K562 (cell line): ENCODE measurements around the gene TCEAL8. TPM values are rescaled to one million over a fixed set of nuclear protein-coding genes. Genes with fewer than 3 reads are reported as not detected.
A peak's percentile ranks its signal among the peaks of the same experiment; 100 is the strongest.

ENCODE experiments used
- ATAC-seq: fragments of 200-7000 bp; cut with Tn5 transposase; 3 replicates; pipeline ENCODE4 v1.9.1; 2020; ENCODE audit warnings: moderate library complexity
- BruUV-seq: library from RNA; stranded (reverse); fragments of 400-500 nt; replicated peaks from 2 replicates; lab custom pipeline; 2021; lab: Mats Ljungman, UMichigan
- CTCF ChIA-PET: fragments of 300-600 bp; formaldehyde crosslinking; extraction: SDS; loops from one replicate; lab custom pipeline; 2021; ENCODE audit warnings: low intra/inter-chr PET ratio; lab: Yijun Ruan, JAX
- POLR2A ChIA-PET: fragments of 300-600, 350-650 bp; sonication (Branson Sonifier 250); formaldehyde crosslinking; extraction: SDS; loops from one replicate; lab custom pipeline; 2021; ENCODE audit warnings: antibody characterized with exemption, inconsistent platforms; lab: Yijun Ruan, JAX
- DNase-seq, 4 experiments: peaks; one replicate each; pipeline versions ENCODE4 v3.0.0 to v3.0.0-alpha.2; 2011 to 2018; ENCODE audit warnings: low spot score in 3 of 4, mixed read lengths in 3 of 4; ENCODE audit errors: extremely low read depth in 1 of 4
- FAIRE-seq: peaks from 2 replicates; lab custom pipeline; 2011; peaks lifted over from hg19 to GRCh38; lab: Jason Lieb, UNC
- H2AFZ ChIP-seq: 2 replicates; pipeline ENCODE4 v1.6.0; 2011; ENCODE audit warnings: low read depth, low read length, control low read depth, inconsistent platforms
- H3K27ac ChIP-seq: fragments of 200-600 bp; 3 replicates; pipeline ENCODE4 v1.8.0; 2011; ENCODE audit warnings: low read depth, mild to moderate bottlenecking, control low read depth, inconsistent platforms, low read length, moderate library complexity, mixed read lengths; ENCODE audit errors: extremely low read depth
- H3K27me3 ChIP-seq, 2 experiments: fragments of 300-600 bp in 1 of 2; 2 replicates in 1 of 2; 3 replicates in 1 of 2; pipeline versions ENCODE4 v1.6.0 to v1.8.0; 2011; ENCODE audit warnings: inconsistent platforms in 2 of 2, low read length in 2 of 2, mild to moderate bottlenecking in 1 of 2, mixed read lengths in 1 of 2, moderate library complexity in 1 of 2; ENCODE audit not compliant: control insufficient read depth in 2 of 2, insufficient read depth in 2 of 2
- H3K36me3 ChIP-seq: fragments of 300-600 bp; 3 replicates; pipeline ENCODE4 v1.8.0; 2011; ENCODE audit warnings: mild to moderate bottlenecking, low read length, inconsistent platforms; ENCODE audit not compliant: control insufficient read depth, insufficient read depth
- H3K4me1 ChIP-seq, 2 experiments: fragments of 200-600 bp in 1 of 2; replicated peaks in 1 of 2; 2 replicates in 1 of 2; 3 replicates in 1 of 2; pipeline versions ENCODE4 v1.5.1 to v1.8.0; 2011; ENCODE audit warnings: inconsistent platforms in 2 of 2, low read length in 2 of 2, mild to moderate bottlenecking in 1 of 2, mixed read lengths in 1 of 2, moderate library complexity in 1 of 2; ENCODE audit not compliant: control insufficient read depth in 2 of 2, insufficient read depth in 2 of 2
- H3K4me2 ChIP-seq: 2 replicates; pipeline ENCODE4 v1.6.1; 2011; ENCODE audit warnings: low read length, control low read depth, inconsistent platforms, mixed read lengths; ENCODE audit not compliant: insufficient read depth
- H3K4me3 ChIP-seq: fragments of 200-600 bp; sonication (generic), shearing (Covaris generic); 2 replicates; pipeline ENCODE4 v1.5.1; 2016; ENCODE audit warnings: control low read depth, inconsistent platforms
- H3K79me2 ChIP-seq: fragments of 200-600 bp; 3 replicates; pipeline ENCODE4 v1.8.0; 2011; ENCODE audit warnings: low read length, inconsistent platforms; ENCODE audit not compliant: control insufficient read depth, insufficient read depth
- H3K9ac ChIP-seq, 2 experiments: 2 replicates each; pipeline versions ENCODE4 v1.6.0 to v1.6.1; 2011; ENCODE audit warnings: low read depth in 2 of 2, low read length in 2 of 2, control low read depth in 1 of 2, inconsistent platforms in 1 of 2, mild to moderate bottlenecking in 1 of 2, mixed read lengths in 1 of 2; ENCODE audit not compliant: insufficient read depth in 1 of 2
- H3K9me1 ChIP-seq: one replicate; pipeline ENCODE4 v1.6.0; 2011; ENCODE audit warnings: inconsistent platforms, mild to moderate bottlenecking, low read length, moderate library complexity; ENCODE audit not compliant: control insufficient read depth, insufficient read depth
- H3K9me3 ChIP-seq: replicated peaks from 2 replicates; pipeline ENCODE4 v1.5.1; 2011; ENCODE audit warnings: low read depth, low read length, inconsistent platforms; ENCODE audit not compliant: control insufficient read depth, insufficient read depth
- H4K20me1 ChIP-seq: replicated peaks from 2 replicates; pipeline ENCODE4 v1.6.1; 2011; ENCODE audit warnings: low read length, inconsistent platforms, mixed read lengths; ENCODE audit not compliant: control insufficient read depth, insufficient read depth
- in situ Hi-C: fragments of 300-500 bp; cut with MboI; formaldehyde crosslinking; loops from 4 replicates; pipeline ENCODE4 v1.15.0; 2018; ENCODE audit warnings: inconsistent platforms, mixed read lengths
- intact Hi-C: fragments of 100-400 bp; cut with micrococcal nuclease; formaldehyde crosslinking; loops from 2 replicates; pipeline ENCODE4 v1.14.2; 2022
- polyA plus RNA-seq, 8 experiments: library from polyadenylated mRNA; depleted of rRNA in 4 of 8; stranded (reverse) in 5 of 8; unstranded in 3 of 8; fragments of >200 nt; fragmentation: Nextera tagmentation in 2 of 8; fragmentation: Illumina TruSeq in 1 of 8; extraction: Ambion mirVana in 2 of 8; extraction: Trizol in 1 of 8; gene quantifications; 2 replicates each; pipeline versions ENCODE4 v1.2.1 to v1.2.3, GENCODE V29; 2011 to 2014; ENCODE audit warnings: inconsistent platforms in 1 of 8, missing spikeins in 1 of 8
- total RNA-seq, 7 experiments: library from RNA; depleted of rRNA in 6 of 7; stranded (reverse); fragments of >200 nt in 6 of 7; fragmentation: Illumina TruSeq in 2 of 7; extraction: Trizol in 2 of 7; gene quantifications; 2 replicates each; pipeline versions ENCODE4 v1.2.1 to v1.2.3, GENCODE V29; 2011 to 2021; ENCODE audit warnings: low replicate concordance in 1 of 7
- TF ChIP-seq, protein P1 (sequence below): sonication (generic); formaldehyde crosslinking; IDR thresholded peaks from 2 replicates; pipeline ENCODE4 v1.8.1; 2023; ENCODE audit warnings: missing genetic modification reagents, mild to moderate bottlenecking, borderline replicate concordance
- TF ChIP-seq, protein P2 (sequence below): sonication (generic); formaldehyde crosslinking; IDR thresholded peaks from 2 replicates; pipeline ENCODE4 v1.8.0; 2022; ENCODE audit warnings: missing genetic modification reagents, mild to moderate bottlenecking, moderate library complexity, borderline replicate concordance
- TF ChIP-seq, protein P3 (sequence below): fragments of 450-650 bp; formaldehyde crosslinking; IDR thresholded peaks from 2 replicates; pipeline ENCODE4 v1.4.0; 2020; ENCODE audit warnings: mild to moderate bottlenecking, moderate library complexity
- TF ChIP-seq, protein P4 (sequence below), 2 experiments: IDR thresholded peaks in 1 of 2; conservative IDR thresholded peaks in 1 of 2; 2 replicates each; pipeline ENCODE4 v1.6.1; 2016; ENCODE audit warnings: low read depth in 2 of 2, mild to moderate bottlenecking in 1 of 2, missing compliant biosample characterization in 1 of 2, missing genetic modification characterization in 1 of 2, moderate library complexity in 1 of 2
- TF ChIP-seq, protein P5 (sequence below): fragments of 250-450 bp; sonication (Bioruptor Pico); IDR thresholded peaks from 2 replicates; pipeline ENCODE4 v1.4.0; 2020; ENCODE audit warnings: mild to moderate bottlenecking

TCEAL8 gene
- total and polyA plus RNA-seq, 9 of the 15 experiments (the other 6 are each of a cell fraction or from before 2014, with no cell fraction given): 49.0 to 178 (median 101) TPM

DNA sequence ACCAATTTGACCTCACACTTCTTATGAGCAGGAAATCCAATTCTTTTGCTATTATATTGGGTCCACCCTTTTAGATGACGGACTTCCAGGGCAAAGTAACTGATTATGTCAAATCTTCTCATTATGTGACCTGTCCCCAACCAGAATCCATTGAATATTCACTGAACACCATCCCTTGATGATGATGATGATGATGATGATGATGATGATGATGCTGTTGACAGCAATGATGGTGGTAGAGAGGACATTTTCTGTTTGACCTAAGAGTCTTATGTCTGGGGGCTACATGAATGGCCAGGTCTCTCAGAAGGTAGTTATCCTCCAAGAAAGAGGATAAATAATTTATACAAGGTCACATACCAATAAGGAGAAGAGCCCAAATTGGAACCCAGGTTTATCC is 5.2 kb downstream of the TCEAL8 start (continued):
- TF ChIP-seq, protein P1, sequence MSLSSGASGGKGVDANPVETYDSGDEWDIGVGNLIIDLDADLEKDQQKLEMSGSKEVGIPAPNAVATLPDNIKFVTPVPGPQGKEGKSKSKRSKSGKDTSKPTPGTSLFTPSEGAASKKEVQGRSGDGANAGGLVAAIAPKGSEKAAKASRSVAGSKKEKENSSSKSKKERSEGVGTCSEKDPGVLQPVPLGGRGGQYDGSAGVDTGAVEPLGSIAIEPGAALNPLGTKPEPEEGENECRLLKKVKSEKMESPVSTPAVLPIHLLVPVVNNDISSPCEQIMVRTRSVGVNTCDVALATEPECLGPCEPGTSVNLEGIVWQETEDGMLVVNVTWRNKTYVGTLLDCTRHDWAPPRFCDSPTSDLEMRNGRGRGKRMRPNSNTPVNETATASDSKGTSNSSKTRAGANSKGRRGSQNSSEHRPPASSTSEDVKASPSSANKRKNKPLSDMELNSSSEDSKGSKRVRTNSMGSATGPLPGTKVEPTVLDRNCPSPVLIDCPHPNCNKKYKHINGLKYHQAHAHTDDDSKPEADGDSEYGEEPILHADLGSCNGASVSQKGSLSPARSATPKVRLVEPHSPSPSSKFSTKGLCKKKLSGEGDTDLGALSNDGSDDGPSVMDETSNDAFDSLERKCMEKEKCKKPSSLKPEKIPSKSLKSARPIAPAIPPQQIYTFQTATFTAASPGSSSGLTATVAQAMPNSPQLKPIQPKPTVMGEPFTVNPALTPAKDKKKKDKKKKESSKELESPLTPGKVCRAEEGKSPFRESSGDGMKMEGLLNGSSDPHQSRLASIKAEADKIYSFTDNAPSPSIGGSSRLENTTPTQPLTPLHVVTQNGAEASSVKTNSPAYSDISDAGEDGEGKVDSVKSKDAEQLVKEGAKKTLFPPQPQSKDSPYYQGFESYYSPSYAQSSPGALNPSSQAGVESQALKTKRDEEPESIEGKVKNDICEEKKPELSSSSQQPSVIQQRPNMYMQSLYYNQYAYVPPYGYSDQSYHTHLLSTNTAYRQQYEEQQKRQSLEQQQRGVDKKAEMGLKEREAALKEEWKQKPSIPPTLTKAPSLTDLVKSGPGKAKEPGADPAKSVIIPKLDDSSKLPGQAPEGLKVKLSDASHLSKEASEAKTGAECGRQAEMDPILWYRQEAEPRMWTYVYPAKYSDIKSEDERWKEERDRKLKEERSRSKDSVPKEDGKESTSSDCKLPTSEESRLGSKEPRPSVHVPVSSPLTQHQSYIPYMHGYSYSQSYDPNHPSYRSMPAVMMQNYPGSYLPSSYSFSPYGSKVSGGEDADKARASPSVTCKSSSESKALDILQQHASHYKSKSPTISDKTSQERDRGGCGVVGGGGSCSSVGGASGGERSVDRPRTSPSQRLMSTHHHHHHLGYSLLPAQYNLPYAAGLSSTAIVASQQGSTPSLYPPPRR (CRISPR knock-in tag): no peak
- TF ChIP-seq, protein P2, sequence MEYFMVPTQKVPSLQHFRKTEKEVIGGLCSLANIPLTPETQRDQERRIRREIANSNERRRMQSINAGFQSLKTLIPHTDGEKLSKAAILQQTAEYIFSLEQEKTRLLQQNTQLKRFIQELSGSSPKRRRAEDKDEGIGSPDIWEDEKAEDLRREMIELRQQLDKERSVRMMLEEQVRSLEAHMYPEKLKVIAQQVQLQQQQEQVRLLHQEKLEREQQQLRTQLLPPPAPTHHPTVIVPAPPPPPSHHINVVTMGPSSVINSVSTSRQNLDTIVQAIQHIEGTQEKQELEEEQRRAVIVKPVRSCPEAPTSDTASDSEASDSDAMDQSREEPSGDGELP (CRISPR knock-in tag): no peak

DNA sequence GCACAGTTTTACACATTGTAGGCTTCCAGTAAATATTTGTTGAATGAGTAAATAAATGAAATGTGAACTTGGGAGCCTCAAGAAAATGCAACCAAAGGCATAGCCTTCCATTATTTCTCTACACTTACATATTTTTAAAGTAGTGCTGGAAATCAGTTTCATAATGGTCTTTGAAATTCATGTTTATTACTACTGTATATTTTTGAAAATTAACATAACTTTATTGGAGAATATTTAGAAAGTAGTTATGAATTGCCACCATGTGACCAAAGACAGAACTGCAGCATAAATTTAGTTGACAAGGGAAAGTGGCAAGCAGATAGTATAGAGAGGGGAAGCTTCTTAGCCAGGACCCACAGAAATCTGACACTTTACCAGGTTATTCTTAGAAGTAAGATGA is 6.4 kb downstream of the TCEAL8 start:
- Histone ChIP-seq H3K4me2 (no peak overlapping the region), H3K4me3 (no peak overlapping the region), H3K27ac (no peak overlapping the region), H3K79me2 (peaks cover 14% of the 10 kb centered on the region; the same call in 1 of the 3 replicates), H2AFZ (peak overlapping the region; percentile 1; the same call in 1 of the 2 replicates), H3K36me3 (peaks cover 13% of the 10 kb centered on the region; the same call in 2 of the 3 replicates), H3K4me1 (peaks cover 0 to 31% of the 10 kb centered on the region in 2 experiments; a peak in 3 of 5 replicates), H3K27me3 (no peaks in the 10 kb centered on the region), H3K9me3 (no peaks in the 10 kb centered on the region), H4K20me1 (no peaks in the 10 kb centered on the region), H3K9me1 (no peaks in the 10 kb centered on the region), H3K9ac (no peak overlapping the region)
- DNase-seq (peak; percentile 33 to 63 (median 34)), FAIRE-seq (no peak), ATAC-seq (peak; percentile 66)
- ChIA-PET POLR2A (no interaction called here), CTCF (interaction anchor here (1.8 to 2.2 kb wide), 2 partner anchors 38 to 297 kb away, joined by 4 to 10 read pairs; no protein-coding TSS in a partner anchor)
- intact Hi-C loops (loop anchor here (1.0 kb wide), 1 partner anchor 37 kb away; no protein-coding TSS in a partner anchor), in situ Hi-C loops (loop anchor here (5.0 kb wide), 1 partner anchor 41 kb away; no protein-coding TSS in a partner anchor)
- BruUV-seq: no TSS peak
- TF ChIP-seq, protein P3, sequence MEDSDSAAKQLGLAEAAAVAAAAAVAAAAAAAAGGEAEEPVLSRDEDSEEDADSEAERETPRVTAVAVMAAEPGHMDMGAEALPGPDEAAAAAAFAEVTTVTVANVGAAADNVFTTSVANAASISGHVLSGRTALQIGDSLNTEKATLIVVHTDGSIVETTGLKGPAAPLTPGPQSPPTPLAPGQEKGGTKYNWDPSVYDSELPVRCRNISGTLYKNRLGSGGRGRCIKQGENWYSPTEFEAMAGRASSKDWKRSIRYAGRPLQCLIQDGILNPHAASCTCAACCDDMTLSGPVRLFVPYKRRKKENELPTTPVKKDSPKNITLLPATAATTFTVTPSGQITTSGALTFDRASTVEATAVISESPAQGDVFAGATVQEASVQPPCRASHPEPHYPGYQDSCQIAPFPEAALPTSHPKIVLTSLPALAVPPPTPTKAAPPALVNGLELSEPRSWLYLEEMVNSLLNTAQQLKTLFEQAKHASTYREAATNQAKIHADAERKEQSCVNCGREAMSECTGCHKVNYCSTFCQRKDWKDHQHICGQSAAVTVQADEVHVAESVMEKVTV: peak; percentile 66
- TF ChIP-seq, protein P4, sequence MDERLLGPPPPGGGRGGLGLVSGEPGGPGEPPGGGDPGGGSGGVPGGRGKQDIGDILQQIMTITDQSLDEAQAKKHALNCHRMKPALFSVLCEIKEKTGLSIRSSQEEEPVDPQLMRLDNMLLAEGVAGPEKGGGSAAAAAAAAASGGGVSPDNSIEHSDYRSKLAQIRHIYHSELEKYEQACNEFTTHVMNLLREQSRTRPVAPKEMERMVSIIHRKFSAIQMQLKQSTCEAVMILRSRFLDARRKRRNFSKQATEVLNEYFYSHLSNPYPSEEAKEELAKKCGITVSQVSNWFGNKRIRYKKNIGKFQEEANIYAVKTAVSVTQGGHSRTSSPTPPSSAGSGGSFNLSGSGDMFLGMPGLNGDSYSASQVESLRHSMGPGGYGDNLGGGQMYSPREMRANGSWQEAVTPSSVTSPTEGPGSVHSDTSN (CRISPR knock-in tag; IDR thresholded peaks at IDR 0.05; ENCODE audit: low read depth): no peak
- TF ChIP-seq, protein P4 (tag; conservative IDR thresholded peaks at IDR 0.05; ENCODE audit: low read depth): 0 out of 2 replicates have a peak, but pooled peaks have one; percentile 15
- TF ChIP-seq, protein P5, sequence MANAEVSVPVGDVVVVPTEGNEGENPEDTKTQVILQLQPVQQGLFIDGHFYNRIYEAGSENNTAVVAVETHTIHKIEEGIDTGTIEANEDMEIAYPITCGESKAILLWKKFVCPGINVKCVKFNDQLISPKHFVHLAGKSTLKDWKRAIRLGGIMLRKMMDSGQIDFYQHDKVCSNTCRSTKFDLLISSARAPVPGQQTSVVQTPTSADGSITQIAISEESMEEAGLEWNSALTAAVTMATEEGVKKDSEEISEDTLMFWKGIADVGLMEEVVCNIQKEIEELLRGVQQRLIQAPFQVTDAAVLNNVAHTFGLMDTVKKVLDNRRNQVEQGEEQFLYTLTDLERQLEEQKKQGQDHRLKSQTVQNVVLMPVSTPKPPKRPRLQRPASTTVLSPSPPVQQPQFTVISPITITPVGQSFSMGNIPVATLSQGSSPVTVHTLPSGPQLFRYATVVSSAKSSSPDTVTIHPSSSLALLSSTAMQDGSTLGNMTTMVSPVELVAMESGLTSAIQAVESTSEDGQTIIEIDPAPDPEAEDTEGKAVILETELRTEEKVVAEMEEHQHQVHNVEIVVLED (CRISPR knock-in tag): no peak
